GM12878 (cell line): ENCODE measurements around the gene HNF4A. TPM values are rescaled to one million over a fixed set of nuclear protein-coding genes. Genes with fewer than 3 reads are reported as not detected.

Experiments
- ATAC-seq: fragments of 200-7000 bp; cut with Tn5 transposase; 3 replicates; pipeline ENCODE4 v1.9.1; 2020; ENCODE audit warnings: mild to moderate bottlenecking, moderate library complexity
- BruUV-seq: library from RNA; stranded (reverse); fragments of 400-500 nt; replicated peaks from 2 replicates; lab custom pipeline; 2021; lab: Mats Ljungman, UMichigan
- CTCF ChIA-PET: fragments of 300-600 bp; sonication (Branson Sonifier 250); formaldehyde crosslinking; extraction: SDS; loops from one replicate; lab custom pipeline; 2021; ENCODE audit warnings: inconsistent platforms; lab: Yijun Ruan, JAX
- POLR2A ChIA-PET: fragments of 350-600 bp; formaldehyde crosslinking; extraction: SDS; loops from one replicate; lab custom pipeline; 2021; ENCODE audit warnings: inconsistent platforms; lab: Charles Lee
- RAD21 ChIA-PET: fragments of 300-600 bp; sonication (Branson Sonifier 250); formaldehyde crosslinking; loops from one replicate; lab custom pipeline; 2023; ENCODE audit warnings: antibody characterized with exemption; ENCODE audit not compliant: unreplicated experiment; lab: Charles Lee
- SMC1A ChIA-PET: fragments of 300-600 bp; sonication (Branson Sonifier 250); formaldehyde crosslinking; loops from one replicate; lab custom pipeline; 2023; ENCODE audit not compliant: unreplicated experiment, uncharacterized antibody; lab: Charles Lee
- DNase-seq: peaks from one replicate; pipeline ENCODE4 v3.0.0-alpha.2; 2011; ENCODE audit warnings: low read depth, low spot score
- FAIRE-seq: peaks from 3 replicates; lab custom pipeline; 2011; peaks lifted over from hg19 to GRCh38; lab: Jason Lieb, UNC
- H2AFZ ChIP-seq: 2 replicates; pipeline ENCODE4 v1.6.0; 2011; ENCODE audit warnings: low read depth, low read length, control low read depth; ENCODE audit not compliant: control insufficient read depth
- H3K27ac ChIP-seq: 2 replicates; pipeline ENCODE4 v1.5.1; 2011; ENCODE audit warnings: control low read depth; ENCODE audit not compliant: control insufficient read depth, insufficient read depth
- H3K27me3 ChIP-seq, 2 experiments: replicated peaks in 1 of 2; 2 replicates each; pipeline versions ENCODE4 v1.6.0 to v1.6.1; 2011; ENCODE audit warnings: low read length in 1 of 2; ENCODE audit not compliant: control insufficient read depth in 2 of 2, insufficient read depth in 2 of 2
- H3K36me3 ChIP-seq, 2 experiments: 2 replicates each; pipeline ENCODE4 v1.5.1; 2011; ENCODE audit warnings: low read length in 1 of 2; ENCODE audit not compliant: control insufficient read depth in 2 of 2, insufficient read depth in 2 of 2
- H3K4me1 ChIP-seq: 2 replicates; pipeline ENCODE4 v1.6.1; 2011; ENCODE audit warnings: mild to moderate bottlenecking, low read length, moderate library complexity, mixed read lengths; ENCODE audit not compliant: control insufficient read depth, insufficient read depth
- H3K4me2 ChIP-seq: 2 replicates; pipeline ENCODE4 v1.6.0; 2011; ENCODE audit warnings: control low read depth; ENCODE audit not compliant: control insufficient read depth, insufficient read depth
- H3K4me3 ChIP-seq: fragments of 200-600 bp; sonication (generic); 2 replicates; pipeline ENCODE4 v1.5.1; 2016
- H3K79me2 ChIP-seq: 2 replicates; pipeline ENCODE4 v1.6.0; 2011; ENCODE audit warnings: low read length; ENCODE audit not compliant: control insufficient read depth, insufficient read depth
- H3K9ac ChIP-seq: 2 replicates; pipeline ENCODE4 v1.8.0; 2011; ENCODE audit warnings: low read length, control low read depth, mixed read lengths; ENCODE audit not compliant: control insufficient read depth, insufficient read depth
- H3K9me3 ChIP-seq: replicated peaks from 3 replicates; pipeline ENCODE4 v1.5.1; 2011; ENCODE audit warnings: mild to moderate bottlenecking, low read length; ENCODE audit not compliant: control insufficient read depth, insufficient read depth
- H4K20me1 ChIP-seq: 2 replicates; pipeline ENCODE4 v1.6.0; 2011; ENCODE audit not compliant: control insufficient read depth, insufficient read depth
- MTA2 ChIP-seq: fragments of 450-650 bp; IDR thresholded peaks from 2 replicates; pipeline ENCODE4 v1.6.1; 2016; ENCODE audit warnings: low read depth, mild to moderate bottlenecking, moderate library complexity
- MTA3 ChIP-seq: IDR thresholded peaks from 2 replicates; pipeline ENCODE4 v1.6.1; 2012; ENCODE audit warnings: low read length, inconsistent platforms, borderline replicate concordance
- PML ChIP-seq: IDR thresholded peaks from 2 replicates; pipeline ENCODE4 v1.6.1; 2012; ENCODE audit warnings: low read length, inconsistent platforms
- POU2F2 ChIP-seq: IDR thresholded peaks from 3 replicates; pipeline ENCODE4 v1.6.1; 2011; ENCODE audit warnings: low read depth, mild to moderate bottlenecking, low read length, borderline replicate concordance
- RAD21 ChIP-seq: IDR thresholded peaks from 2 replicates; pipeline ENCODE4 v1.6.1; 2011; ENCODE audit warnings: mild to moderate bottlenecking, low read depth, low read length, moderate library complexity; ENCODE audit not compliant: insufficient read depth
- SMC3 ChIP-seq: IDR thresholded peaks from 2 replicates; pipeline ENCODE4 v1.6.1; 2011; ENCODE audit warnings: low read length, improper control_type of control experiment, borderline replicate concordance
- ZNF207 ChIP-seq: fragments of 450-650 bp; IDR thresholded peaks from 2 replicates; pipeline ENCODE4 v1.6.1; 2014; ENCODE audit warnings: antibody characterized with exemption, mild to moderate bottlenecking, borderline replicate concordance
- ZNF24 ChIP-seq: fragments of 450-650 bp; IDR thresholded peaks from 2 replicates; pipeline ENCODE4 v1.6.1; 2017; ENCODE audit warnings: antibody characterized with exemption, mild to moderate bottlenecking
- WGBS: methylation state at CpG from one replicate; pipeline ENCODE4 v1.1.6; 2016; ENCODE audit warnings: low lambda C conversion rate; ENCODE audit not compliant: insufficient replicate concordance, insufficient coverage; ENCODE audit errors: missing lambda C conversion rate; 5-methylcytosine and 5-hydroxymethylcytosine counted together
- in situ Hi-C: fragments of 300-500 bp; cut with MboI; formaldehyde crosslinking; loops from 9 replicates; pipeline ENCODE4 v1.14.3; 2018; ENCODE audit warnings: mixed read lengths
- intact Hi-C: fragments of 100-400 bp; cut with micrococcal nuclease; formaldehyde crosslinking; loops from one replicate; pipeline ENCODE4 v1.14.2; 2022; ENCODE audit not compliant: unreplicated experiment
- polyA plus RNA-seq, 11 experiments: library from polyadenylated mRNA; depleted of rRNA in 4 of 11; unstranded in 6 of 11; stranded (reverse) in 5 of 11; fragments of >200 nt; fragmentation: Nextera tagmentation in 4 of 11; fragmentation: Illumina TruSeq in 1 of 11; extraction: Ambion mirVana in 4 of 11; extraction: Trizol in 1 of 11; gene quantifications; 1 replicate in 1 of 11; 2 replicates in 10 of 11; pipeline versions ENCODE4 v1.2.1 to v1.2.3, GENCODE V29; 2011 to 2016; ENCODE audit warnings: inconsistent platforms in 2 of 11, missing spikeins in 2 of 11, low read depth in 1 of 11
- total RNA-seq, 4 experiments: library from RNA; depleted of rRNA in 3 of 4; stranded (reverse); fragments of >200 nt in 3 of 4; fragmentation: Illumina TruSeq in 1 of 4; extraction: Trizol in 1 of 4; gene quantifications; 2 replicates each; pipeline versions ENCODE4 v1.2.1 to v1.2.3, GENCODE V29; 2013 to 2021
- TF ChIP-seq, protein P1 (sequence below): IDR thresholded peaks from 2 replicates; pipeline ENCODE4 v1.6.1; 2011; ENCODE audit warnings: low read depth, low read length, improper control_type of control experiment, borderline replicate concordance
- TF ChIP-seq, protein P2 (sequence below): fragments of 450-650 bp; formaldehyde crosslinking; IDR thresholded peaks from 2 replicates; pipeline ENCODE4 v1.5.0; 2022; ENCODE audit warnings: mild to moderate bottlenecking, missing genetic modification characterization
- TF ChIP-seq, protein P3 (sequence below): IDR thresholded peaks from 2 replicates; pipeline ENCODE4 v1.6.1; 2011; ENCODE audit warnings: low read depth, mild to moderate bottlenecking, low read length, moderate library complexity, borderline replicate concordance; ENCODE audit errors: extremely low read depth
- TF ChIP-seq, protein P4 (sequence below): fragments of 450-650 bp; formaldehyde crosslinking; IDR thresholded peaks from 2 replicates; pipeline ENCODE4 v1.4.0; 2020; ENCODE audit warnings: mild to moderate bottlenecking, moderate library complexity

HNF4A gene
- total and polyA plus RNA-seq, 10 of the 15 experiments (the other 5 are each of a cell fraction or from before 2014, with no cell fraction given) = 0.21 TPM; not detected in 9

DNA sequence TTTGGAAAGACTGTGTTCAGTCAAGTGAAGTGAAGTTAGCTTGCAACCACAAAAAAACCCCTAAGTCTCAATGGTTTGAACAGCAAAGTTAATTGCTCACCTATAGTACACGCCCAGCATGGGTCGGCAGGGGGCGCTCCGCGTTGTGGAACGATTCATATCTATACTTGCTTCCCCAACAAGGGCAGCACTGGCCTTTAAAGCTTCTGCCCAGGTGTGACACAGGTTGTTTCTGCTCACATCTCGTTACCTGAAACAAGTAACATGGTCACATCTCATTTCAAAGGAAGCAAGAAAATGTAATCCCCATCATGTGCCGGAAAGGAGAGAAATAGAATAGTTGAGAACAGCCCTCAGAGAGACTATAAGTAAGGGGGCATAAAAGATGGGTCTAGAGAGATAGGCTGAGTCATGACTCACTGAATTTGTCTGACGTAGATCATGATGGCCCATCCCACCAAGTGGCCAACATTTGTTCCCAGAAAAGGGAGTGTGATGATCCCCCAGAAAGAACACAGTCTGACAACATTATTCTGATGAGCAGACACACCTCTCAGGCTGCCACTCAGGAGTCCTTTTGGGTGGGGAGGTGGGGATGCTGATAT, 29.0 kb downstream of the HNF4A start (continued):
- TF ChIP-seq, protein P1, sequence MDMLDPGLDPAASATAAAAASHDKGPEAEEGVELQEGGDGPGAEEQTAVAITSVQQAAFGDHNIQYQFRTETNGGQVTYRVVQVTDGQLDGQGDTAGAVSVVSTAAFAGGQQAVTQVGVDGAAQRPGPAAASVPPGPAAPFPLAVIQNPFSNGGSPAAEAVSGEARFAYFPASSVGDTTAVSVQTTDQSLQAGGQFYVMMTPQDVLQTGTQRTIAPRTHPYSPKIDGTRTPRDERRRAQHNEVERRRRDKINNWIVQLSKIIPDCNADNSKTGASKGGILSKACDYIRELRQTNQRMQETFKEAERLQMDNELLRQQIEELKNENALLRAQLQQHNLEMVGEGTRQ = no peak
- peak; percentile 76 for TF ChIP-seq SMC3
- TF ChIP-seq PML = no peak
- TF ChIP-seq RAD21 = peak; percentile 48
- no peak for TF ChIP-seq ZNF207
- peak; percentile 58; the same call in 1 of the 3 replicates for TF ChIP-seq POU2F2
- TF ChIP-seq MTA2 = 0 out of 2 replicates have a peak, but pooled peaks have one; percentile 23
- no peak for TF ChIP-seq ZNF24

DNA sequence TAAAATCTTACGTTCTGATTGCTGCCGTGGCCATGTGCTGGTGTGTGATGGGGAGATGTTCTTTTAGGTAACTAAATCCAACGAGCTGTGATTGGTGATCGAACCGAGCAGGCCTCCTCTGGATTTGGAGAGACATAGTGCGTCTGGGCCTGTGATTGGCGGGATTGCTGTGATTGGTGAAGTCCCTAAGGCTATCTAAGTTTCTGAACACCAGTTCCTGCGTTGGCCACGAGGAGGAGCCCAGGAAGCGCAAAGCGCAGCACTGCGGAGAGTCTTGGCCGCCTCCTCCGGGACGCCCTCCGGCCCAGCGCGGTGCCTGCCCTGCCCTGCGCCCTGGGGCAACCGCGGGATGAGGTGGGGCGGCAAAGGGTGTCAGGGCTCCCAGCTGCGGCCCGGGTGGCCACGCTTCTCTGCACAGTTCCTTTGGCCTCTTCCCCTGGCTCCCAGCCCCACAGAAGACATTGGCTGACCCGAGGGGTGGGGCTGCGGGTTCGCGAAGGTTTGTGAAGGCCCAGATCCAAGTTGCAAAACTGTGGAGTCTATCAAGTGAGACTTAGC, 33.0 kb downstream of the HNF4A start:
- WGBS = 12% methylated on average over 25 of the region's 29 CpGs
- Histone ChIP-seq H3K27me3 (peaks cover 1 to 2% of the 10 kb centered on the region in 2 experiments; a peak in 2 of 4 replicates), H3K36me3 (no peaks in the 10 kb centered on the region), H2AFZ (no peak overlapping the region), H3K4me2 (peak overlapping the region; percentile 20; the same call in 1 of the 2 replicates), H3K4me3 (no peak overlapping the region), H3K9ac (no peak overlapping the region), H3K27ac (no peak overlapping the region), H3K9me3 (no peaks in the 10 kb centered on the region), H3K79me2 (no peaks in the 10 kb centered on the region), H3K4me1 (no peaks in the 10 kb centered on the region), H4K20me1 (no peaks in the 10 kb centered on the region)
- in situ Hi-C loops (loop anchor here (5.0 kb wide), 1 partner anchor 219 kb away; no protein-coding TSS in a partner anchor), intact Hi-C loops (loop anchor here (1.0 to 5.0 kb wide), 4 partner anchors 72 to 344 kb away; no protein-coding TSS in a partner anchor)
- ATAC-seq (peak; percentile 93), FAIRE-seq (peak; percentile 91), DNase-seq (no peak)
- SMC1A ChIA-PET = interaction anchor here (1.8 kb wide), 1 partner anchor 222 kb away, joined by 6 read pairs; no protein-coding TSS in a partner anchor
- RAD21 ChIA-PET = interaction anchor here (1.2 kb wide), 1 partner anchor 213 kb away, joined by 3 read pairs; no protein-coding TSS in a partner anchor
- BruUV-seq = no TSS peak
- CTCF ChIA-PET = interaction anchor here (0.6 to 2.5 kb wide), 10 partner anchors 18 to 295 kb away, joined by 3 to 12 read pairs (median 6); partner anchors contain the start of gene SERINC3
- POLR2A ChIA-PET = no interaction called here
- TF ChIP-seq, protein P2, sequence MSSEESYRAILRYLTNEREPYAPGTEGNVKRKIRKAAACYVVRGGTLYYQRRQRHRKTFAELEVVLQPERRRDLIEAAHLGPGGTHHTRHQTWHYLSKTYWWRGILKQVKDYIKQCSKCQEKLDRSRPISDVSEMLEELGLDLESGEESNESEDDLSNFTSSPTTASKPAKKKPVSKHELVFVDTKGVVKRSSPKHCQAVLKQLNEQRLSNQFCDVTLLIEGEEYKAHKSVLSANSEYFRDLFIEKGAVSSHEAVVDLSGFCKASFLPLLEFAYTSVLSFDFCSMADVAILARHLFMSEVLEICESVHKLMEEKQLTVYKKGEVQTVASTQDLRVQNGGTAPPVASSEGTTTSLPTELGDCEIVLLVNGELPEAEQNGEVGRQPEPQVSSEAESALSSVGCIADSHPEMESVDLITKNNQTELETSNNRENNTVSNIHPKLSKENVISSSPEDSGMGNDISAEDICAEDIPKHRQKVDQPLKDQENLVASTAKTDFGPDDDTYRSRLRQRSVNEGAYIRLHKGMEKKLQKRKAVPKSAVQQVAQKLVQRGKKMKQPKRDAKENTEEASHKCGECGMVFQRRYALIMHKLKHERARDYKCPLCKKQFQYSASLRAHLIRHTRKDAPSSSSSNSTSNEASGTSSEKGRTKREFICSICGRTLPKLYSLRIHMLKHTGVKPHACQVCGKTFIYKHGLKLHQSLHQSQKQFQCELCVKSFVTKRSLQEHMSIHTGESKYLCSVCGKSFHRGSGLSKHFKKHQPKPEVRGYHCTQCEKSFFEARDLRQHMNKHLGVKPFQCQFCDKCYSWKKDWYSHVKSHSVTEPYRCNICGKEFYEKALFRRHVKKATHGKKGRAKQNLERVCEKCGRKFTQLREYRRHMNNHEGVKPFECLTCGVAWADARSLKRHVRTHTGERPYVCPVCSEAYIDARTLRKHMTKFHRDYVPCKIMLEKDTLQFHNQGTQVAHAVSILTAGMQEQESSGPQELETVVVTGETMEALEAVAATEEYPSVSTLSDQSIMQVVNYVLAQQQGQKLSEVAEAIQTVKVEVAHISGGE (CRISPR knock-in tag) = no peak
- no peak for TF ChIP-seq MTA3
- TF ChIP-seq, protein P3, sequence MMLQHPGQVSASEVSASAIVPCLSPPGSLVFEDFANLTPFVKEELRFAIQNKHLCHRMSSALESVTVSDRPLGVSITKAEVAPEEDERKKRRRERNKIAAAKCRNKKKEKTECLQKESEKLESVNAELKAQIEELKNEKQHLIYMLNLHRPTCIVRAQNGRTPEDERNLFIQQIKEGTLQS = no peak
- TF ChIP-seq, protein P4, sequence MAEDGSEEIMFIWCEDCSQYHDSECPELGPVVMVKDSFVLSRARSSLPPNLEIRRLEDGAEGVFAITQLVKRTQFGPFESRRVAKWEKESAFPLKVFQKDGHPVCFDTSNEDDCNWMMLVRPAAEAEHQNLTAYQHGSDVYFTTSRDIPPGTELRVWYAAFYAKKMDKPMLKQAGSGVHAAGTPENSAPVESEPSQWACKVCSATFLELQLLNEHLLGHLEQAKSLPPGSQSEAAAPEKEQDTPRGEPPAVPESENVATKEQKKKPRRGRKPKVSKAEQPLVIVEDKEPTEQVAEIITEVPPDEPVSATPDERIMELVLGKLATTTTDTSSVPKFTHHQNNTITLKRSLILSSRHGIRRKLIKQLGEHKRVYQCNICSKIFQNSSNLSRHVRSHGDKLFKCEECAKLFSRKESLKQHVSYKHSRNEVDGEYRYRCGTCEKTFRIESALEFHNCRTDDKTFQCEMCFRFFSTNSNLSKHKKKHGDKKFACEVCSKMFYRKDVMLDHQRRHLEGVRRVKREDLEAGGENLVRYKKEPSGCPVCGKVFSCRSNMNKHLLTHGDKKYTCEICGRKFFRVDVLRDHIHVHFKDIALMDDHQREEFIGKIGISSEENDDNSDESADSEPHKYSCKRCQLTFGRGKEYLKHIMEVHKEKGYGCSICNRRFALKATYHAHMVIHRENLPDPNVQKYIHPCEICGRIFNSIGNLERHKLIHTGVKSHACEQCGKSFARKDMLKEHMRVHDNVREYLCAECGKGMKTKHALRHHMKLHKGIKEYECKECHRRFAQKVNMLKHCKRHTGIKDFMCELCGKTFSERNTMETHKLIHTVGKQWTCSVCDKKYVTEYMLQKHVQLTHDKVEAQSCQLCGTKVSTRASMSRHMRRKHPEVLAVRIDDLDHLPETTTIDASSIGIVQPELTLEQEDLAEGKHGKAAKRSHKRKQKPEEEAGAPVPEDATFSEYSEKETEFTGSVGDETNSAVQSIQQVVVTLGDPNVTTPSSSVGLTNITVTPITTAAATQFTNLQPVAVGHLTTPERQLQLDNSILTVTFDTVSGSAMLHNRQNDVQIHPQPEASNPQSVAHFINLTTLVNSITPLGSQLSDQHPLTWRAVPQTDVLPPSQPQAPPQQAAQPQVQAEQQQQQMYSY = no peak
